ENCODE measurements around the gene KCTD20.
"Not testable (repeated sequence)": the region's sequence is repeated elsewhere in the genome, so short reads cannot be mapped to it uniquely, and the experiment has no call there.

KCTD20 gene

GRCh38 chr6:36443471-36444428 lies 950 bp downstream of the KCTD20 start:
- Histone ChIP-seq H3K4me3 (ENCODE audit: low read length in 2 of 2) (peak overlapping the region; percentile 68 to 94), H3K9me3 (ENCODE audit: control insufficient read depth in 2 of 2, low read length in 2 of 2) (no peaks in the 10 kb centered on the region), H3K4me1 (ENCODE audit: control insufficient read depth in 2 of 2, insufficient read depth in 2 of 2, low read length in 2 of 2) (peaks cover 13 to 23% of the 10 kb centered on the region in 2 donors), H3K36me3 (ENCODE audit: control insufficient read depth in 2 of 2, insufficient read depth in 2 of 2, low read length in 2 of 2) (no peaks in the 10 kb centered on the region), H3K9ac (ENCODE audit: low read depth in 1 of 2, low read length in 2 of 2) (peak overlapping the region; percentile 95 to 98), H3K27ac (ENCODE audit: low read depth in 2 of 2, low read length in 2 of 2) (peak overlapping the region; percentile 91 to 95), H3K27me3 (ENCODE audit: control insufficient read depth in 2 of 2, insufficient read depth in 2 of 2, low read length in 2 of 2) (no peaks in the 10 kb centered on the region)

- peaks cover 13 to 23% of the 10 kb centered on the region in 2 donors for H3K4me1 ChIP-seq (ENCODE audit: control insufficient read depth in 2 of 2, insufficient read depth in 2 of 2, low read length in 2 of 2)
- H3K9ac ChIP-seq (ENCODE audit: low read depth in 1 of 2, low read length in 2 of 2), result peak overlapping the region in 1 of 2 donors; percentile 98
- H3K4me3 ChIP-seq (ENCODE audit: low read length in 2 of 2), result peak overlapping the region; percentile 68 to 94
- H3K27ac ChIP-seq (ENCODE audit: low read depth in 2 of 2, low read length in 2 of 2), result peak overlapping the region in 1 of 2 donors; percentile 95
- H3K27me3 ChIP-seq (ENCODE audit: control insufficient read depth in 2 of 2, insufficient read depth in 2 of 2, low read length in 2 of 2), result no peaks in the 10 kb centered on the region
- peaks cover 0 to 4% of the 10 kb centered on the region in 2 donors for H3K36me3 ChIP-seq (ENCODE audit: control insufficient read depth in 2 of 2, insufficient read depth in 2 of 2, low read length in 2 of 2)
- H3K9me3 ChIP-seq (ENCODE audit: control insufficient read depth in 2 of 2, low read length in 2 of 2), result no peaks in the 10 kb centered on the region
These were observed 1.7 kb downstream of the KCTD20 start for GRCh38 chr6:36444470-36444869.

- Histone ChIP-seq H3K27me3 (ENCODE audit: control insufficient read depth in 2 of 2, insufficient read depth in 2 of 2, low read length in 2 of 2) (no peaks in the 10 kb centered on the region), H3K4me1 (ENCODE audit: control insufficient read depth in 2 of 2, insufficient read depth in 2 of 2, low read length in 2 of 2) (peaks cover 13 to 23% of the 10 kb centered on the region in 2 donors), H3K36me3 (ENCODE audit: control insufficient read depth in 2 of 2, insufficient read depth in 2 of 2, low read length in 2 of 2) (peaks cover 0 to 4% of the 10 kb centered on the region in 2 donors), H3K27ac (ENCODE audit: low read depth in 2 of 2, low read length in 2 of 2) (no peak overlapping the region), H3K9ac (ENCODE audit: low read depth in 1 of 2, low read length in 2 of 2) (no peak overlapping the region), H3K4me3 (ENCODE audit: low read length in 2 of 2) (no peak overlapping the region), H3K9me3 (ENCODE audit: control insufficient read depth in 2 of 2, low read length in 2 of 2) (no peaks in the 10 kb centered on the region)
These were observed 2.8 kb downstream of the KCTD20 start for GRCh38 chr6:36445621-36446020.

GRCh38 chr6:36449173-36449572 lies 6.4 kb downstream of the KCTD20 start:
- H3K36me3 ChIP-seq (ENCODE audit: control insufficient read depth in 2 of 2, insufficient read depth in 2 of 2, low read length in 2 of 2); H3K4me1 ChIP-seq (ENCODE audit: control insufficient read depth in 2 of 2, insufficient read depth in 2 of 2, low read length in 2 of 2); H3K27me3 ChIP-seq (ENCODE audit: control insufficient read depth in 2 of 2, insufficient read depth in 2 of 2, low read length in 2 of 2); H3K9me3 ChIP-seq (ENCODE audit: control insufficient read depth in 2 of 2, low read length in 2 of 2); H3K4me3 ChIP-seq (ENCODE audit: low read length in 2 of 2); H3K9ac ChIP-seq (ENCODE audit: low read depth in 1 of 2, low read length in 2 of 2); H3K27ac ChIP-seq (ENCODE audit: low read depth in 2 of 2, low read length in 2 of 2): not testable (repeated sequence)

GRCh38 chr6:36452897-36453296 lies 10.1 kb downstream of the KCTD20 start:
- H3K27ac ChIP-seq (ENCODE audit: low read depth in 2 of 2, low read length in 2 of 2); H3K9ac ChIP-seq (ENCODE audit: low read depth in 1 of 2, low read length in 2 of 2); H3K4me3 ChIP-seq (ENCODE audit: low read length in 2 of 2); H3K4me1 ChIP-seq (ENCODE audit: control insufficient read depth in 2 of 2, insufficient read depth in 2 of 2, low read length in 2 of 2); H3K27me3 ChIP-seq (ENCODE audit: control insufficient read depth in 2 of 2, insufficient read depth in 2 of 2, low read length in 2 of 2); H3K9me3 ChIP-seq (ENCODE audit: control insufficient read depth in 2 of 2, low read length in 2 of 2); H3K36me3 ChIP-seq (ENCODE audit: control insufficient read depth in 2 of 2, insufficient read depth in 2 of 2, low read length in 2 of 2): not testable (repeated sequence)

- Histone ChIP-seq H3K36me3 (ENCODE audit: control insufficient read depth in 2 of 2, insufficient read depth in 2 of 2, low read length in 2 of 2) (peaks cover 0 to 2% of the 10 kb centered on the region in 2 donors), H3K9me3 (ENCODE audit: control insufficient read depth in 2 of 2, low read length in 2 of 2) (no peaks in the 10 kb centered on the region), H3K4me1 (ENCODE audit: control insufficient read depth in 2 of 2, insufficient read depth in 2 of 2, low read length in 2 of 2) (no peaks in the 10 kb centered on the region), H3K27ac (ENCODE audit: low read depth in 2 of 2, low read length in 2 of 2) (no peak overlapping the region), H3K27me3 (ENCODE audit: control insufficient read depth in 2 of 2, insufficient read depth in 2 of 2, low read length in 2 of 2) (no peaks in the 10 kb centered on the region), H3K4me3 (ENCODE audit: low read length in 2 of 2) (no peak overlapping the region), H3K9ac (ENCODE audit: low read depth in 1 of 2, low read length in 2 of 2) (no peak overlapping the region)
These were observed 12.8 kb downstream of the KCTD20 start for GRCh38 chr6:36455486-36456027.

GRCh38 chr6:36459501-36459900 lies 16.7 kb downstream of the KCTD20 start:
- Histone ChIP-seq H3K9me3 (ENCODE audit: control insufficient read depth in 2 of 2, low read length in 2 of 2) (no peaks in the 10 kb centered on the region), H3K27ac (ENCODE audit: low read depth in 2 of 2, low read length in 2 of 2) (no peak overlapping the region), H3K4me1 (ENCODE audit: control insufficient read depth in 2 of 2, insufficient read depth in 2 of 2, low read length in 2 of 2) (no peaks in the 10 kb centered on the region), H3K9ac (ENCODE audit: low read depth in 1 of 2, low read length in 2 of 2) (no peak overlapping the region), H3K36me3 (ENCODE audit: control insufficient read depth in 2 of 2, insufficient read depth in 2 of 2, low read length in 2 of 2) (peaks cover 0 to 2% of the 10 kb centered on the region in 2 donors), H3K4me3 (ENCODE audit: low read length in 2 of 2) (no peak overlapping the region), H3K27me3 (ENCODE audit: control insufficient read depth in 2 of 2, insufficient read depth in 2 of 2, low read length in 2 of 2) (no peaks in the 10 kb centered on the region)

- Histone ChIP-seq H3K4me1 (ENCODE audit: control insufficient read depth in 2 of 2, insufficient read depth in 2 of 2, low read length in 2 of 2) (no peaks in the 10 kb centered on the region), H3K9me3 (ENCODE audit: control insufficient read depth in 2 of 2, low read length in 2 of 2) (no peaks in the 10 kb centered on the region), H3K27ac (ENCODE audit: low read depth in 2 of 2, low read length in 2 of 2) (no peak overlapping the region), H3K9ac (ENCODE audit: low read depth in 1 of 2, low read length in 2 of 2) (no peak overlapping the region), H3K36me3 (ENCODE audit: control insufficient read depth in 2 of 2, insufficient read depth in 2 of 2, low read length in 2 of 2) (no peaks in the 10 kb centered on the region), H3K27me3 (ENCODE audit: control insufficient read depth in 2 of 2, insufficient read depth in 2 of 2, low read length in 2 of 2) (no peaks in the 10 kb centered on the region), H3K4me3 (ENCODE audit: low read length in 2 of 2) (no peak overlapping the region)
These were observed 18.1 kb downstream of the KCTD20 start for GRCh38 chr6:36460916-36461315.

GRCh38 chr6:36461646-36462045 lies 18.8 kb downstream of the KCTD20 start:
- H3K4me1 ChIP-seq (ENCODE audit: control insufficient read depth in 2 of 2, insufficient read depth in 2 of 2, low read length in 2 of 2), result no peaks in the 10 kb centered on the region
- H3K36me3 ChIP-seq (ENCODE audit: control insufficient read depth in 2 of 2, insufficient read depth in 2 of 2, low read length in 2 of 2), result no peaks in the 10 kb centered on the region
- no peaks in the 10 kb centered on the region for H3K9me3 ChIP-seq (ENCODE audit: control insufficient read depth in 2 of 2, low read length in 2 of 2)
- H3K9ac ChIP-seq (ENCODE audit: low read depth in 1 of 2, low read length in 2 of 2), result no peak overlapping the region
- H3K27me3 ChIP-seq (ENCODE audit: control insufficient read depth in 2 of 2, insufficient read depth in 2 of 2, low read length in 2 of 2), result no peaks in the 10 kb centered on the region
- H3K27ac ChIP-seq (ENCODE audit: low read depth in 2 of 2, low read length in 2 of 2), result no peak overlapping the region
- H3K4me3 ChIP-seq (ENCODE audit: low read length in 2 of 2), result no peak overlapping the region

GRCh38 chr6:36463676-36464075 lies 20.9 kb downstream of the KCTD20 start:
- no peaks in the 10 kb centered on the region for H3K4me1 ChIP-seq (ENCODE audit: control insufficient read depth in 2 of 2, insufficient read depth in 2 of 2, low read length in 2 of 2)
- H3K27ac ChIP-seq (ENCODE audit: low read depth in 2 of 2, low read length in 2 of 2), result no peak overlapping the region
- H3K9ac ChIP-seq (ENCODE audit: low read depth in 1 of 2, low read length in 2 of 2), result no peak overlapping the region
- no peaks in the 10 kb centered on the region for H3K36me3 ChIP-seq (ENCODE audit: control insufficient read depth in 2 of 2, insufficient read depth in 2 of 2, low read length in 2 of 2)
- no peak overlapping the region for H3K4me3 ChIP-seq (ENCODE audit: low read length in 2 of 2)
- H3K9me3 ChIP-seq (ENCODE audit: control insufficient read depth in 2 of 2, low read length in 2 of 2), result no peaks in the 10 kb centered on the region
- no peaks in the 10 kb centered on the region for H3K27me3 ChIP-seq (ENCODE audit: control insufficient read depth in 2 of 2, insufficient read depth in 2 of 2, low read length in 2 of 2)
